Occipital lobe (tissue), 2 donors: ENCODE data around the gene MALAT1. TPM values are rescaled to one million over a fixed set of nuclear protein-coding genes. Genes with fewer than 3 reads are reported as not detected.
"Not testable (repeated sequence)": the region's sequence is repeated elsewhere in the genome, so short reads cannot be mapped to it uniquely, and the experiment has no call there.

Source experiments
- DNase-seq: peaks from one replicate; lab custom pipeline; 2025; lab: John Stamatoyannopoulos, UW
- total RNA-seq: library from RNA; depleted of rRNA; stranded (reverse); fragments of >200 nt; gene quantifications from one replicate; pipeline ENCODE4 v1.2.3, GENCODE V29; 2014

MALAT1 gene
- 11,800 TPM for total RNA-seq

- DNase-seq: peak; percentile 88
Observed at GRCh38 chr11:65498977-65499712, at the start of gene MALAT1. MALAT1 (plus strand) TSS chr11:65499045.

GRCh38 chr11:65451301-65451700 lies 47.5 kb upstream of the MALAT1 start:
- DNase-seq: not testable (repeated sequence)

- not testable (repeated sequence) for DNase-seq
Observed at GRCh38 chr11:65452259-65452658, 46.6 kb upstream of the MALAT1 start.

- no peak for DNase-seq
Observed at GRCh38 chr11:65452806-65453490, 45.9 kb upstream of the MALAT1 start.

GRCh38 chr11:65454311-65454695 lies 44.5 kb upstream of the MALAT1 start:
- DNase-seq: no peak

- DNase-seq: peak; percentile 76
Observed at GRCh38 chr11:65454696-65455456, 44.0 kb upstream of the MALAT1 start.

GRCh38 chr11:65456418-65456817 lies 42.4 kb upstream of the MALAT1 start:
- no peak for DNase-seq

- no peak for DNase-seq
Observed at GRCh38 chr11:65459552-65459951, 39.3 kb upstream of the MALAT1 start.

GRCh38 chr11:65465471-65465870 lies 33.4 kb upstream of the MALAT1 start:
- not testable (repeated sequence) for DNase-seq

GRCh38 chr11:65467306-65467705 lies 31.5 kb upstream of the MALAT1 start:
- not testable (repeated sequence) for DNase-seq

GRCh38 chr11:65468874-65469333 lies 29.9 kb upstream of the MALAT1 start:
- no peak for DNase-seq

- no peak for DNase-seq
Observed at GRCh38 chr11:65470433-65471049, 28.3 kb upstream of the MALAT1 start.

- peak; percentile 54 for DNase-seq
Observed at GRCh38 chr11:65471447-65471891, 27.4 kb upstream of the MALAT1 start.

- DNase-seq: not testable (repeated sequence)
Observed at GRCh38 chr11:65472588-65473277, 26.1 kb upstream of the MALAT1 start.

GRCh38 chr11:65473278-65473860 lies 25.5 kb upstream of the MALAT1 start:
- no peak for DNase-seq

GRCh38 chr11:65474864-65475263 lies 24.0 kb upstream of the MALAT1 start:
- no peak for DNase-seq

- no peak for DNase-seq
Observed at GRCh38 chr11:65476632-65477148, 22.2 kb upstream of the MALAT1 start.

GRCh38 chr11:65477149-65477965 lies 21.5 kb upstream of the MALAT1 start:
- peak; percentile 93 for DNase-seq

GRCh38 chr11:65478388-65479183 lies 20.3 kb upstream of the MALAT1 start:
- DNase-seq: no peak
